ENCODE measurements around the gene ISCA2.

ISCA2 gene

DNA sequence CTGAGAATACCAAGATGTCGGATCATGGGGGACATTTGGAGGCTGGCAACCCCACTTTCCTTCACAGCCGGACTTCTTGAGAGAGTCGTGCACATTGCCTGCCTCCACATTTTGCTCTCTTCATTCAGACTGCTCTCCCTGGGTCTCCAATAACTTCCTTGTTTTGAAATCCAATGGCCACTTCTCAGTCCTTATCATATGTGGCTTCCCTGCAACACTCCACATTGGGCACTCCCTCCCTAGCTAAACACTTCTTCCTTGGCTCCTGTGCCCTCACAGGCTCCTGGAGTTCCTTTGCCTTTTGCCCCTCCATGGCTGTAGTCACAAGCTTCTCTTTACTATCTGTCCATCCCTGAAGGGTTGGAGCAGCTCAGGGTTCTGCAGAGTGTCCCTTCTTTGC is 30.6 kb upstream of the ISCA2 start:
- no peak overlapping the region for H3K4me3 ChIP-seq (ENCODE audit: low read depth, low read length)
- TF ChIP-seq, protein P1, sequence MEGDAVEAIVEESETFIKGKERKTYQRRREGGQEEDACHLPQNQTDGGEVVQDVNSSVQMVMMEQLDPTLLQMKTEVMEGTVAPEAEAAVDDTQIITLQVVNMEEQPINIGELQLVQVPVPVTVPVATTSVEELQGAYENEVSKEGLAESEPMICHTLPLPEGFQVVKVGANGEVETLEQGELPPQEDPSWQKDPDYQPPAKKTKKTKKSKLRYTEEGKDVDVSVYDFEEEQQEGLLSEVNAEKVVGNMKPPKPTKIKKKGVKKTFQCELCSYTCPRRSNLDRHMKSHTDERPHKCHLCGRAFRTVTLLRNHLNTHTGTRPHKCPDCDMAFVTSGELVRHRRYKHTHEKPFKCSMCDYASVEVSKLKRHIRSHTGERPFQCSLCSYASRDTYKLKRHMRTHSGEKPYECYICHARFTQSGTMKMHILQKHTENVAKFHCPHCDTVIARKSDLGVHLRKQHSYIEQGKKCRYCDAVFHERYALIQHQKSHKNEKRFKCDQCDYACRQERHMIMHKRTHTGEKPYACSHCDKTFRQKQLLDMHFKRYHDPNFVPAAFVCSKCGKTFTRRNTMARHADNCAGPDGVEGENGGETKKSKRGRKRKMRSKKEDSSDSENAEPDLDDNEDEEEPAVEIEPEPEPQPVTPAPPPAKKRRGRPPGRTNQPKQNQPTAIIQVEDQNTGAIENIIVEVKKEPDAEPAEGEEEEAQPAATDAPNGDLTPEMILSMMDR (IDR thresholded peaks at IDR 0.05; ENCODE audit: control insufficient read depth, extremely low read depth, insufficient read depth), result no peak
- DNase-seq (ENCODE audit: low read depth), result no peak

DNA sequence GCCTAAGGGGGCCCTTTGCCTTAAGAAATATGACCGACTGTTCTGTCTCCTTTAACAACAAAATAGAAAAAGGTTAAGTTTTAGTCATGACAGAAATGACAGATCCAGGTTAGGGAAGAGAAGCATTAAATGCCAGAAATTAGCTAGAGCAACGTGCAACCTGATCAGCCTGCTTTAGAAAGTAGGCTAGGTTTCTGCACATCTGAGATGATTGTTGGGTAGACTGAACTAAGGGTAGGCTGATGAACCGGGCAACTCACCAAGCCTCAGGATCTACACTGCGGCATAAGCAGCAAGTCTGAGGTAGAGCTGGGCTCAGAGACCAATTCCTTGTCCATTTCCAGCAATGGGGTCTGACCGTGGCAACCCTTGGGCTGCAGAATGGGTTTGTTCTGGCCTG is 29.9 kb upstream of the ISCA2 start:
- DNase-seq (ENCODE audit: low read depth), result no peak
- TF ChIP-seq, protein P1 (IDR thresholded peaks at IDR 0.05; ENCODE audit: control insufficient read depth, extremely low read depth, insufficient read depth), result no peak
- H3K4me3 ChIP-seq (ENCODE audit: low read depth, low read length), result no peak overlapping the region

DNA sequence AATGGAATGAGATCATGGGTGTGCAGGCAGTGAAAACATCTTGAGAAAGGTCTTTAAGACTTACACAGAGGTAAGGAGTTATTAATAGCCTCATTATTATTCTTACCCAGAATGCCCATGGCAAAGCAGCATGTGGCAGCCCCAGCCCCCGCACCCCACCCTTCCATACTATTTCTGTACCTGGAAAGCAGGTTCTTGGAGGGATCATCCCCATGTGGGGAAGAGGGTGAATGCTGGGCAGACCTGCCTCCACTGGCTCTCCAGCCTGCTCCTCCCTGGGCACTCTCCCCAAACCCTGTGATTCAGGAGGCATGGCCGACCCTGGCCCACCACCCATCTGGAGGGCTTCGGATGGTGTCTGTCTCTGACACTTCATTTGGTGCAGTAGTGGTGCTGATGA is 28.8 kb upstream of the ISCA2 start:
- DNase-seq (ENCODE audit: low read depth), result no peak
- H3K4me3 ChIP-seq (ENCODE audit: low read depth, low read length), result no peak overlapping the region
- TF ChIP-seq, protein P1 (IDR thresholded peaks at IDR 0.05; ENCODE audit: control insufficient read depth, extremely low read depth, insufficient read depth), result no peak

DNA sequence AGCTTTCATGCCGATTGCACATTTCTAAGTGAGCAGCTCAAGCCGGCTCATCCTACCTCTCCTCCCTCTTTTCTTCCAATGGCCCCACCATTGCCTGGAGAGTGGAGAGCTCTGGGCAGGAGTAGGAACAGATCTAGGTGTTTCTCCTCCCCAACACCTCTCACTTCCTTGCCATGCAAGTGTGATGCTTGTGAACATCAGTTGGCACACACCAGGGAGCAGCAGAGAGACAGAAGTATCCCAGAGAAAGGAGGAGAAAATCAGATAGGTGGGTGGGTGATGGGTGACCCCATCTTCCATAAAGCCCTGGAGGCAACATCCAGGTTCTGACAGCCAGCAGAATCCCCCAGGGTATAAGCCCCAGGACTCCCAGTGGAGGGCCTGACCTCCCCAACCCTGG is 28.2 kb upstream of the ISCA2 start:
- no peak for DNase-seq (ENCODE audit: low read depth)
- TF ChIP-seq, protein P1 (IDR thresholded peaks at IDR 0.05; ENCODE audit: control insufficient read depth, extremely low read depth, insufficient read depth), result no peak
- no peak overlapping the region for H3K4me3 ChIP-seq (ENCODE audit: low read depth, low read length)

DNA sequence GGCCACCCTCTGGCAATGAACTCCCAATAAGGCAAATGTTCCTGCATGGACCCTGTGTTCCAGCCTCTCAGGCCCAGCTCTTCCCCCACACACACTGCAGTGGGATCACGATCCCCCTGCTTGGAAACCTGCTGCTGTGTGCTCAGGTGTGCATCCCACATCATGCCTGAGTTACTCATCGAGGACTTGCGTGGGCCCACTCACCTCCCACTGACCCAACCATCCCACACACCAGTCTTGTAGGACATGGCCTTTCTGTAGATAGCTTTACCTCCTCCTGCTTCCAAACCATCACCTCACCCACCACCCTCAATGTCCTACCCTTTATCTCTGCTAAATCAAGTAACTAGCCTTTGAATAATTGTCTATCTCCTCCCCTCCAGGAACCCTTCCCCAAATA is 25.1 kb upstream of the ISCA2 start:
- TF ChIP-seq, protein P1 (IDR thresholded peaks at IDR 0.05; ENCODE audit: control insufficient read depth, extremely low read depth, insufficient read depth), result no peak
- no peak for DNase-seq (ENCODE audit: low read depth)

DNA sequence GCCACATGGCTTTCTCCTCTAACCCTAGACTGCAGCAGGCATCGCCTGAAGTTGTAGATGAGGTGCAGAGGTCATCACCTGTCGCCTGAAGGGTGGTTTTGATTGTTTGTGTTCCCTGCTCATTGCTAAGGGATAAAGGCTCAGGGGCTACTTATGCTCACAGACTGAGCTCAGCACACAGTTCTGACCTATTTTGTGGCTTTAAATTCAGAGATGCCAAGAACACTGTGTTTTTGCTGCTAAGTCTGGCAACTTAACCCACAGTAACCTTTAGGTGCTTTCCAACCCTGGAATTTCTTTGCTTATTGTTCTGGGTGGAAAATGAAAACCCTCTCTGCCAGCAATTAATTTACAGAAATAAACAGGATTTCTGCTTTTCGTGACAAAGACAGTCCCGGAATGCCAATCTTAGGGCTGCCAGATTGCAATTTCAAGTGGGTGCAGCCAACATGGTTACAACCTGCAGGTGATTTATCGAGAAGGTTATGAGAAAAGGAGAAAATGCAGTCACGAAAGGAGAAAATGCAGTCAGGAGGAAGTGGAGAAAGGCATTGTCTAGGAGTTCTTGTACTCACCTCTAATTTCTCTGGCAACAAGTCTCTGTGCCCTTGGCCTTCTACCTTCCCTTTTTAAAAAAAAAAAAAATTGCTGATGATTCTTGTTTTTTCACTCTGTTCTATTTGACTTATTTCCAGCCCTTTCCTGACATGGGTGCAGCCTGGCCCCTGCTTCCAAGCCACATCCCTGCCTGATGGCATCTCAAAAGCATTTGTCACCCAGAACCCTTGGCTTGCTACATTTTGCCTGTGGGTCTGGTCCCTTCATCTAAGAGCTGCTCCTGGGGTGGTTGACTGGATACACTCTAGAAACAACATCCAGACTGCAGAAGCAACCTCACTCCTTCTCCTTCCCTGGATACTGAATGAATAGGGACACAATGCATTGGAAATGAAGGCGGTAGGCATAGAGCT is 23.7 kb upstream of the ISCA2 start:
- H3K4me3 ChIP-seq (ENCODE audit: low read depth, low read length), result no peak overlapping the region
- TF ChIP-seq, protein P1 (IDR thresholded peaks at IDR 0.05; ENCODE audit: control insufficient read depth, extremely low read depth, insufficient read depth), result no peak
- no peak for DNase-seq (ENCODE audit: low read depth)

More for the DNA sequence above, 25.1 kb upstream of the ISCA2 start:
- H3K4me3 ChIP-seq (ENCODE audit: low read depth, low read length), result no peak overlapping the region

All from LNCaP clone FGC (cell line).